Upper lobe of left lung (tissue), 4 donors: ENCODE data around the gene PLXNB3.

Experiments used
- POLR2AphosphoS5 ChIP-seq, 2 donors: sonication (generic); formaldehyde crosslinking; IDR thresholded peaks; one replicate each; pipeline ENCODE4 v1.5.1; 2017; ENCODE audit warnings: antibody characterized with exemption in 2 of 2
- TF ChIP-seq, protein P1 (sequence below), 6 experiments: fragments of 450-650 bp in 4 of 6; fragments of 200-600 bp in 2 of 6; sonication (generic) in 2 of 6; IDR thresholded peaks; one replicate each; pipeline ENCODE4 v1.5.1; 2016 to 2019; ENCODE audit warnings: antibody characterized with exemption in 6 of 6

DNA sequence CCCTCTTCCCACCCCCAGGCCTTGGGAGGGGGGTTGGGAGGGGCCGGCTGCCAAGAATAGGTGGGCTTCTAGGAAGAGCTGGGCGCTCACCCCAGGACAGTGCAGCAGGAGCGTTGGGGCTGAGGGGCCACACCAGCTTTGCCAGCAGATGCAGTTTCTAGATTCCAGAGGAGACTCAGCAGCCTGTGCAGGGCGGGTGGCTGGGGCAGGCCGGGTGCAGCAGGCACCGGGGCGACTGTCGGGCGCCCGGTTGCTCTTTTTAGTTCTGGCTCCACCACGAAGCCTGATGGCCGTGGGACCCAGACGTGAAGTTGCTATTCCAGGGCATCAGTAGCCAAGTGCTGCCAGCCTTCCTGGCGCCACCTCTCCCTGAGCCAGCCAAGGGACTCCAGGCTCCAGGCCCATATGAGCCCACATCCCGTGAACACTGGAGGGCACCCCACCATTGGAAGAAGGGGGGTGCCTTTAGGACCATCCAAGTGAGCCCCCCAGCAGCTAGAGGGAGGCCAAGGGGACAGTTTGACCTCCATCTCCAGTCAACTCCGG lies 36.2 kb downstream of the PLXNB3 start:
- no peak for TF ChIP-seq POLR2AphosphoS5 (IDR thresholded peaks at IDR 0.05)
- TF ChIP-seq, protein P1, sequence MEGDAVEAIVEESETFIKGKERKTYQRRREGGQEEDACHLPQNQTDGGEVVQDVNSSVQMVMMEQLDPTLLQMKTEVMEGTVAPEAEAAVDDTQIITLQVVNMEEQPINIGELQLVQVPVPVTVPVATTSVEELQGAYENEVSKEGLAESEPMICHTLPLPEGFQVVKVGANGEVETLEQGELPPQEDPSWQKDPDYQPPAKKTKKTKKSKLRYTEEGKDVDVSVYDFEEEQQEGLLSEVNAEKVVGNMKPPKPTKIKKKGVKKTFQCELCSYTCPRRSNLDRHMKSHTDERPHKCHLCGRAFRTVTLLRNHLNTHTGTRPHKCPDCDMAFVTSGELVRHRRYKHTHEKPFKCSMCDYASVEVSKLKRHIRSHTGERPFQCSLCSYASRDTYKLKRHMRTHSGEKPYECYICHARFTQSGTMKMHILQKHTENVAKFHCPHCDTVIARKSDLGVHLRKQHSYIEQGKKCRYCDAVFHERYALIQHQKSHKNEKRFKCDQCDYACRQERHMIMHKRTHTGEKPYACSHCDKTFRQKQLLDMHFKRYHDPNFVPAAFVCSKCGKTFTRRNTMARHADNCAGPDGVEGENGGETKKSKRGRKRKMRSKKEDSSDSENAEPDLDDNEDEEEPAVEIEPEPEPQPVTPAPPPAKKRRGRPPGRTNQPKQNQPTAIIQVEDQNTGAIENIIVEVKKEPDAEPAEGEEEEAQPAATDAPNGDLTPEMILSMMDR (IDR thresholded peaks at IDR 0.05), result no peak
